CD4-positive, alpha-beta T cell treated with Interferon gamma for 1 hour (primary cell): Measurements from ENCODE around the gene MVB12A.

Source experiments
- DNase-seq: peaks from one replicate; pipeline ENCODE4 v3.0.0-alpha.2; 2020

Gene MVB12A

GRCh38 chr19:17419621-17420474, at the start of gene MVB12A:
Gene MVB12A (plus strand): TSS chr19:17420047. CDS start chr19:17420136, 89 bp downstream.
- DNase-seq, result peak; percentile 98

GRCh38 chr19:17376935-17377600, 42.8 kb upstream of the MVB12A start, which contains the start of gene PLVAP:
Gene PLVAP (minus strand): TSS chr19:17377342. CDS start chr19:17377288, 54 bp downstream.
- no peak for DNase-seq

- DNase-seq, result no peak
These were observed 41.6 kb upstream of the MVB12A start for GRCh38 chr19:17378271-17378670.

GRCh38 chr19:17379221-17379631, 40.6 kb upstream of the MVB12A start:
- no peak for DNase-seq

GRCh38 chr19:17380426-17381138, 39.3 kb upstream of the MVB12A start:
- DNase-seq, result no peak

GRCh38 chr19:17385878-17386611, 33.8 kb upstream of the MVB12A start:
- peak; percentile 54 for DNase-seq

GRCh38 chr19:17389288-17389687, 30.6 kb upstream of the MVB12A start:
- no peak for DNase-seq

- DNase-seq, result no peak
These were observed 29.7 kb upstream of the MVB12A start for GRCh38 chr19:17389957-17390664.

GRCh38 chr19:17390665-17391370, 29.0 kb upstream of the MVB12A start:
- DNase-seq, result peak; percentile 85

- no peak for DNase-seq
These were observed 28.3 kb upstream of the MVB12A start for GRCh38 chr19:17391371-17392151.

GRCh38 chr19:17393002-17393401, 26.8 kb upstream of the MVB12A start:
- no peak for DNase-seq

GRCh38 chr19:17393914-17394313, 25.9 kb upstream of the MVB12A start, which contains the start of gene CCDC194:
Gene CCDC194 (minus strand): TSS chr19:17394196. CDS start chr19:17394158, 38 bp downstream.
- no peak for DNase-seq

GRCh38 chr19:17394891-17395415, 24.9 kb upstream of the MVB12A start:
- DNase-seq, result no peak

- DNase-seq, result no peak
These were observed 20.8 kb upstream of the MVB12A start for GRCh38 chr19:17398902-17399527.

GRCh38 chr19:17401628-17402027, 18.2 kb upstream of the MVB12A start:
- no peak for DNase-seq

GRCh38 chr19:17402982-17403855, 16.6 kb upstream of the MVB12A start:
- DNase-seq, result no peak

- DNase-seq, result no peak
These were observed 15.8 kb upstream of the MVB12A start for GRCh38 chr19:17404015-17404414.

- DNase-seq, result no peak
These were observed 15.1 kb upstream of the MVB12A start for GRCh38 chr19:17404621-17405249.
